WTC11 (cell line): ENCODE data around the gene CYTH3. TPM values are rescaled to one million over a fixed set of nuclear protein-coding genes. Genes with fewer than 3 reads are reported as not detected.
A peak's percentile ranks its signal among the peaks of the same experiment; 100 is the strongest.

ENCODE experiments used
- ATAC-seq: fragments of 200-7000 bp; cut with Tn5 transposase; 2 replicates; pipeline ENCODE4 v1.10.0; 2021; ENCODE audit warnings: mild to moderate bottlenecking, moderate library complexity
- CTCF ChIA-PET: fragments of 300-600 bp; sonication (Branson Sonifier 250); formaldehyde crosslinking; loops from one replicate; lab custom pipeline; 2021; ENCODE audit warnings: antibody characterized with exemption; lab: Charles Lee
- POLR2A ChIA-PET: fragments of 350-600 bp; sonication (Branson Sonifier 250); formaldehyde crosslinking; loops from one replicate; lab custom pipeline; 2021; ENCODE audit warnings: antibody characterized with exemption; lab: Charles Lee
- DNase-seq: peaks from one replicate; pipeline ENCODE4 v3.0.0; 2021; ENCODE audit warnings: low spot score
- H3K27ac Mint-ChIP-seq: 2 replicates; pipeline ENCODE4 v1.8.0; 2021; ENCODE audit warnings: mixed read lengths
- H3K27me3 Mint-ChIP-seq: 2 replicates; pipeline ENCODE4 v1.8.0; 2021; ENCODE audit warnings: low read depth, mild to moderate bottlenecking, moderate library complexity, mixed read lengths
- H3K36me3 Mint-ChIP-seq: 2 replicates; pipeline ENCODE4 v1.8.0; 2021; ENCODE audit warnings: mixed read lengths
- H3K4me1 Mint-ChIP-seq: 2 replicates; pipeline ENCODE4 v1.8.0; 2022; ENCODE audit warnings: mixed read lengths
- H3K4me3 Mint-ChIP-seq: 2 replicates; pipeline ENCODE4 v1.8.0; 2021; ENCODE audit warnings: mild to moderate bottlenecking, moderate library complexity, mixed read lengths
- H3K9me3 Mint-ChIP-seq: 2 replicates; pipeline ENCODE4 v1.8.0; 2021; ENCODE audit warnings: mixed read lengths
- ATF1 ChIP-seq: sonication (generic); formaldehyde crosslinking; IDR thresholded peaks from 2 replicates; pipeline ENCODE4 v1.8.1; 2023; ENCODE audit warnings: mild to moderate bottlenecking, moderate library complexity, missing genetic modification reagents
- ATF6 ChIP-seq: sonication (generic); formaldehyde crosslinking; IDR thresholded peaks from 2 replicates; pipeline ENCODE4 v1.8.1; 2023; ENCODE audit warnings: mild to moderate bottlenecking, missing genetic modification reagents
- CDX4 ChIP-seq: fragments of 250-450 bp; sonication (Bioruptor Pico); IDR thresholded peaks from 2 replicates; pipeline ENCODE4 v1.9.0; 2021; ENCODE audit warnings: moderate library complexity, mild to moderate bottlenecking, inconsistent platforms, borderline replicate concordance
- E2F5 ChIP-seq: sonication (generic); formaldehyde crosslinking; IDR thresholded peaks from 2 replicates; pipeline ENCODE4 v1.8.1; 2022; ENCODE audit warnings: mild to moderate bottlenecking, moderate library complexity, missing genetic modification reagents
- GABPB1 ChIP-seq: sonication (generic); formaldehyde crosslinking; IDR thresholded peaks from 2 replicates; pipeline ENCODE4 v1.8.1; 2023; ENCODE audit warnings: mild to moderate bottlenecking, missing genetic modification reagents
- HMGXB4 ChIP-seq: sonication (generic); formaldehyde crosslinking; IDR thresholded peaks from 2 replicates; pipeline ENCODE4 v1.8.1; 2023; ENCODE audit warnings: mild to moderate bottlenecking, moderate library complexity, missing genetic modification reagents
- STAT6 ChIP-seq: sonication (generic); formaldehyde crosslinking; conservative IDR thresholded peaks from 2 replicates; pipeline ENCODE4 v1.8.1; 2023; ENCODE audit warnings: mild to moderate bottlenecking, low read depth, missing genetic modification reagents, moderate library complexity
- TP53 ChIP-seq: sonication (generic); formaldehyde crosslinking; IDR thresholded peaks from 2 replicates; pipeline ENCODE4 v1.8.1; 2023; ENCODE audit warnings: mild to moderate bottlenecking, missing genetic modification reagents
- ZNF121 ChIP-seq: sonication (generic); formaldehyde crosslinking; IDR thresholded peaks from 2 replicates; pipeline ENCODE4 v1.8.0; 2023; ENCODE audit warnings: missing genetic modification reagents
- total RNA-seq: library from RNA; stranded (reverse); gene quantifications from 3 replicates; pipeline ENCODE4 v1.2.3, GENCODE V29; 2021

CYTH3 gene
- total RNA-seq, 1 experiment from 2014 or later = 13.2 TPM

GRCh38 chr7:6269527-6269926, 2.9 kb downstream of the CYTH3 start:
- POLR2A ChIA-PET = interaction anchor here (0.6 kb wide), 1 partner anchor 64 kb away, joined by 6 read pairs; no protein-coding TSS in a partner anchor
- Mint-ChIP-seq H3K27me3 (peaks cover 23% of the 10 kb centered on the region), H3K36me3 (no peaks in the 10 kb centered on the region), H3K4me1 (peaks cover 40% of the 10 kb centered on the region), H3K9me3 (no peaks in the 10 kb centered on the region), H3K4me3 (no peak overlapping the region), H3K27ac (no peak overlapping the region)
- DNase-seq = no peak
- no peak for ATAC-seq
- TF ChIP-seq TP53 = no peak
- CTCF ChIA-PET = interaction anchor here (0.5 to 4.0 kb wide), 2 partner anchors 107 to 109 kb away, joined by 4 to 16 read pairs; no protein-coding TSS in a partner anchor

- no peak for ATAC-seq
- peak; percentile 33 for DNase-seq
- no peak overlapping the region for H3K4me3 Mint-ChIP-seq
Observed at GRCh38 chr7:6268907-6269306, 3.5 kb downstream of the CYTH3 start.

GRCh38 chr7:6268023-6268900, 4.2 kb downstream of the CYTH3 start:
- H3K27ac Mint-ChIP-seq = peak overlapping the region; percentile 37; the same call in 1 of the 2 replicates
- no peaks in the 10 kb centered on the region for H3K36me3 Mint-ChIP-seq
- peaks cover 16% of the 10 kb centered on the region for H3K27me3 Mint-ChIP-seq
- H3K4me3 Mint-ChIP-seq = no peak overlapping the region
- H3K4me1 Mint-ChIP-seq = peaks cover 35% of the 10 kb centered on the region
- ATAC-seq (no peak), DNase-seq (no peak)
- ChIA-PET CTCF (interaction anchor here (0.8 to 4.0 kb wide), 2 partner anchors 14 to 108 kb away, joined by 3 to 16 read pairs; no protein-coding TSS in a partner anchor), POLR2A (no interaction called here)
- no peaks in the 10 kb centered on the region for H3K9me3 Mint-ChIP-seq
- TF ChIP-seq ATF6 (no peak), ATF1 (no peak), GABPB1 (CRISPR knock-in tag) (no peak), ZNF121 (CRISPR knock-in tag) (peak; percentile 28; the same call in 1 of the 2 replicates), E2F5 (no peak), CDX4 (CRISPR knock-in tag) (no peak)

More at GRCh38 chr7:6268907-6269306, 3.5 kb downstream of the CYTH3 start:
- Mint-ChIP-seq H3K27ac (no peak overlapping the region), H3K9me3 (no peaks in the 10 kb centered on the region), H3K4me1 (peaks cover 40% of the 10 kb centered on the region), H3K36me3 (no peaks in the 10 kb centered on the region), H3K27me3 (peaks cover 21% of the 10 kb centered on the region)
- ChIA-PET POLR2A (interaction anchor here (0.6 kb wide), 1 partner anchor 65 kb away, joined by 6 read pairs; no protein-coding TSS in a partner anchor), CTCF (interaction anchor here (4.0 kb wide), 1 partner anchor 109 kb away, joined by 16 read pairs; no protein-coding TSS in a partner anchor)
- TF ChIP-seq STAT6 (CRISPR knock-in tag) (no peak), HMGXB4 (no peak)
